Measurements from ENCODE around the gene ANKRD16. TPM values are rescaled to one million over a fixed set of nuclear protein-coding genes. Genes with fewer than 3 reads are reported as not detected.
"Not testable (repeated sequence)": the region's sequence is repeated elsewhere in the genome, so short reads cannot be mapped to it uniquely, and the experiment has no call there.

ANKRD16 gene
- total RNA-seq, 1 experiment from 2014 or later = 9.9 TPM

GRCh38 chr10:5876181-5876768, 13.4 kb downstream of the ANKRD16 start:
- DNase-seq (ENCODE audit: low read depth) = no peak

- DNase-seq (ENCODE audit: low read depth) = peak; percentile 69
Observed at GRCh38 chr10:5873515-5873995, 16.1 kb downstream of the ANKRD16 start.

GRCh38 chr10:5871596-5871995, 18.1 kb downstream of the ANKRD16 start:
- DNase-seq (ENCODE audit: low read depth) = no peak

GRCh38 chr10:5869156-5869555, 20.5 kb downstream of the ANKRD16 start:
- no peak for DNase-seq (ENCODE audit: low read depth)

DNA sequence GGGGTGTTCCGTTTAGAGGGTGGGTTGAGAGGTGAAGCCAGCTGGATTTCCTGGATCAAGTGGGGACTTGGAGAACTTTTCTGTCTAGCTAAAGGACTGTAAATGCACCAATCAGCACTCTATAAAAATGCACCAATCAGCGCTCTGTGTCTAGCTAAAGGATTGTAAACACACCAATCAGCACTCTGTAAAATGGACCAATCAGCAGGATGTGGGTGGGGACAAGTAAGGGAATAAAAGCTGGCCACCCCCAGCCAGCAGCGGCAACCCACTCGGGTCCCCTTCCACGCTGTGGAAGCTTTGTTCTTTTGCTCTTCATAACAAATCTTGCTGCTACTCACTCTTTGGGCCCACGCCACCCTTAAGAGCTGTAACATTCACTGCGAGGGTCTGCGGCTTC, 21.3 kb downstream of the ANKRD16 start:
- not testable (repeated sequence) for DNase-seq (ENCODE audit: low read depth)

DNA sequence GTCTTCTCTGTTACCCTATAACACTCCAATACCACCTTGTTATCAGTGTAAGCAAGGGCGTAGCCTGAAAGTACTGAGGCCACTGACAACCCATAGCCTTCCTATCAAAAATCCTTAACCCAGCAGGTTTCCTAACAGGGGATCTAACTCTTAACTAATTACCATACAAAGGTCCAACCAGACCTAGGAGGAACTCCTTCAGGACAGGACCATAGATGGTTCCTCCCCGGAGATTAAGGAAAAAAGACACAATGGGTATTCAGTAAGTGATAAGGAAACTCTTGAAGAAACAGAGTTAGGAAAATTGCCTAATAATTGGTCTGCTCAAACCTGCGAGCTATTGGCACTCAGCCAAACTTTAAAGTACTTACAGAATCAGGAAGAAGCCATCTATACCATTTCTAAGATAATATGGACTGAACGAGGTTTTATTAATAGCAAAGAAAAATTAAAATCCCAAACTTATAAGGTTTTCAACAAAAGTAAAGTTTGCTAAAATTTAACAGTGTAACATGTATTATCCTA, 22.5 kb downstream of the ANKRD16 start:
- DNase-seq (ENCODE audit: low read depth) = not testable (repeated sequence)

GRCh38 chr10:5866451-5867081, 23.1 kb downstream of the ANKRD16 start:
- DNase-seq (ENCODE audit: low read depth) = not testable (repeated sequence)

DNA sequence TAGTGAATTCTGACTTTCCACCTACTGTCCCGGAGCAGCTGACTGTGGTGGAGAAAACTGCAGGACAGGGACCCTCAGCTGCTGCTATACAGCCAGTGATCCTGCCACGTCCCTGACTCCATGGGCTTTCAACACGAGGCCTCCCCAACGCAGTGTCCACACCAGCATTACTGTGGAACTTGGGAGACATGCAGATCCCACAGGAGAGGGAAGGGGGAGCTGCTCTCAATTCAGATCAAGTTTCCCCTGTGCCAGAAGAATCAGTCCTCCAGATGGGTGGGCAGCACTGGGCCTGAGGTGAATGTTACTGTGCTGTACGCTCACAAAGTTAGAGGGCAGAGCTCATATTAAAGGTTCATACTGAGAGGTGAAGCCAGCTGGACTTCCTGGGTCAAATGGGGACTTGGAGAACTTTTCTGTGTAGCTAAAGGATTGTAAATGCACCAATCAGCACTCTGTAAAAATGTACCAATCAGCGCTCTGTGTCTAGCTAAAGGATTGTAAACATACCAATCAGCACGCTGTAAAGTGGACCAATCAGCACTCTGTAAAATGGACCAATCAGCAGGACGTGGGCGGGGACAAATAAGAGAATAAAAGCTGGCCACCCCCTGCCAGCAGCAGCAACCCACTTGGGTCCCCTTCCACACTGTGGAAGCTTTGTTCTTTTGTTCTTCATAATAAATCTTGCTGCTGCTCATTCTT, 26.6 kb downstream of the ANKRD16 start:
- not testable (repeated sequence) for DNase-seq (ENCODE audit: low read depth)

DNA sequence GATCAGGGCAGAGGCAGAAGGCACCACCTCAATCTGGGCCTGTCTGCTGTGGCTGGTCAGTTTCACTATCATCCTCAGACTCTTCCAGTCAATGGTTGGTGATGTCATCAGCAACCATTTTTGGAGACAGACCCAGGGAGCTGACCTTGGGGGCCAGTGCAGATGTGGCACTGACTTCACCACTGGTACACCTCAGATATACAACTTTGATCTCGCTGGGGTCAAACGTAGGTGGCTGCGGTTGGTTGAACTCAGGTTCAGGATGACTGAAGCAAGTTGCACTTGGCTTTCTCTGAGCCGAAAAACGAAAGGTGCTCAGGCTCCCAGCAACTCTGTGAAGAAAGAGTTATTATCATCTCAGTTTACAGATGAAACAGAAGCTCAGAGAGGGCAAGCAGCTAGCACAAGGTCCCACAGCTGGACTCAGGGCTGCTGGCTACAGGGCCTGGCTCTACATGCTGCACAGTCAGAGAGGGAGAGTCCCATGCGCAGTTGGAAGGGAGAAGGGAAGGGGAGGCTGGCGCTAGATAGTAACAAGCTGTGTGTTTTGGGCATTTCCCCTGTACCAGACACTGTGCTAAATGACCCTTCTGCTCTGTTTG, 27.2 kb downstream of the ANKRD16 start:
- DNase-seq (ENCODE audit: low read depth) = no peak

DNA sequence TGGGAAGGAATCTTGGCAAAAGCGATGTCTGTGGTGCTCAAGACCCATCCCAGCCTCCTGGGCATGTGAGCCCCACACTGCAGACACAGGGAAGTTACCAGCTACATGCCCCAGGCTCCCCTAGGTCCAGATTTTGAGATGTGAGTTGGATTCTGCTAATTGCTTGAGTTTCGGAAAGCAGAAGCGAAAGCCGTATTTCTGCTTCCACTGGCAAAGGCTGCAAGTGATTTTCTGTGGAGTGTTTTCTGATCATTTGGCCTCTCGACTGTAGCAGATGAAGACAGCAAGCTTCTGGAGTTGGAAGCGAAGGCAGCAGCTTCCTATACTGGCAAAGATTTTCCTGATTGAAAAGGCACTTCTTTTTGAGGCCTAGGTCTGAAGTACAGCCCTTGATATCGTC, 29.6 kb downstream of the ANKRD16 start:
- no peak for DNase-seq (ENCODE audit: low read depth)

DNA sequence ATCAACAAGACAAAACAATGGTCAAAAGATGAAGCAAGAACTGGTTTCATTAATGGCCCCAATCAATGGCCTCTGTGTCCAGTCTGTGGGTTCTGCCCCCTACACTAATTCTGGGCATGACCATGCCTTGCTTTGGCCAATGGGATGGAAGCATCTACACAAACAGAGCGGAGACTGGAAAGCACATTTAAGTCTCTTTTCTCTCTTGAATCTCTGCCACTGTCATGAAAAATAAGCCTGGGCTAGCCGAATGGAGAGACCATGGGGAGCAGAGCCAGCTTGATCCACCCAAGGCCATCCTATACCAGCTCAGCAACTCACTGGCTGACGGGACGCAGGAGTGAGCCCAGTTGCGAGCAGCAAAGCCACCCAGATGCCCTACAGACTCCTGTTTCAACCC, 30.9 kb downstream of the ANKRD16 start:
- DNase-seq (ENCODE audit: low read depth) = no peak

GRCh38 chr10:5856701-5857004, 33.0 kb downstream of the ANKRD16 start:
- DNase-seq (ENCODE audit: low read depth) = no peak

DNA sequence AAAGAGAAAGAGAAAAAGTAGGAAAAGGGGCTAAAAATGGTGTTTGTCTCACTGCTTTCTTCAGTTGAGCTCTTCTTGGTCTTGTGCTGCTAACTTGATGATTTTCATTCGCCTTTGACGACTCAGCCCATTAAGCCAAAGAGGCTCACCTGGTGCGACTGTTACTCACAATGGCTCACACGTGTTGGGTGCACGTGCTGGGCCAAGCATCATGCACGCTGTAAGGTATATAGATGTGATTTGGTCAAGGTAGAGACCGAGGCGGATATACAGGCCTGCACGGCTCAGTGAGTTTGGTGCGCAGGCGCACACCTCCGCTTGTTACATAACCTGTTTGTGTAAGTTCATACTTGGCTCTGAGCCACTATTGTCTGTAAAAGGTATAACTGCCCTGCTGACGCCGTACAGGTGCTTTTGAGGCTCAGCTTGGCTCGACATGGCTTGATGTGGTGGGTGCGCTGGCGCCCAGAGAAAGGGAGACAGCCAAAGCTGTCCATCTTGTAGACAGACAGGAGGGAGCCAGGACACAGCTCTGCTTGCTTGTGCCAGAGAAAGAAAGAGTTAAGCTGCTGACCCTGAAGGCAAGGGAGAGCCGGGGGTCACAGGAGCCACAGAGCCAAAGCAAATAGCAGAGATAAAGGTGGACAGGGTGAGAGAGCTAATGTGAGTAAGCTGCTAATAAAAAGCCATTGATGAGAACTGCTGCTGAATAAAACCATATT, 33.6 kb downstream of the ANKRD16 start:
- DNase-seq (ENCODE audit: low read depth) = no peak

DNA sequence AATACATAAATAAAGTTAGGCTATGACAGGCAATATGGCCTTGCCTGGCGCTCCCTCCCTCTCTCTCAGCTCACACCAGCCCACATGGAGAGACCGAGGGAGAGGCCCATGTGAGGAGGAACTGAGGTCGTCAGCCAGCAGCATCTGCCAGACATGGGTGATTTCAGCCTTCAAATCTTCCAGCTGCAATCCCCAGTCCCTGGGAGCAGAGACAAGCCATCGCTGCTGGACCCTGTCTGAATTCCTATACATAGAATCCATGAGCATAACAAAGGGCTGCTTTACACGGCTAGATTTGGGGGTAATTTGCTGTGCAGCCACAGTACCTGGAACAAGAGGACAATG, 35.6 kb downstream of the ANKRD16 start:
- no peak for DNase-seq (ENCODE audit: low read depth)

DNA sequence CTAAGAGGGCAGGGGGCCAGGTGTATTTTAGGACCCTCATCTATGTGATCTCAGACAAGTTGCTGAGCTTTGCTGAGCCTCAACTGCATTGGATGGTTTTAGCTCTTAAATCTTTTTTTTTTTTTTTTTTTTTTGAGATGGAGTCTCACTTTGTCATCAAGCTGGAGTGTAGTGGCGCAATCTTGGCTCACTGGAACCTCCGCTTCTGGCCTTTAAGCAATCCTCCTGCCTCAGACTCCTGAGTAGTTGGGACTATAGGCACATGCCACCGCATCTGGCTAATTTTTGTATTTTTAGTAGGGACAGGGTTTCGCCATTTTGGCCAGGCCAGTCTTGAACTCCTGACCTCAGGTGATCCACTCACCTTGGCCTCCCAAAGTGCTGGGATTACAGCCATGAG, 43.0 kb downstream of the ANKRD16 start:
- not testable (repeated sequence) for DNase-seq (ENCODE audit: low read depth)

- no peak for DNase-seq (ENCODE audit: low read depth)
Observed at GRCh38 chr10:5844345-5845055, 45.2 kb downstream of the ANKRD16 start.

- no peak for DNase-seq (ENCODE audit: low read depth)
Observed at GRCh38 chr10:5843686-5844344, 45.9 kb downstream of the ANKRD16 start.

DNA sequence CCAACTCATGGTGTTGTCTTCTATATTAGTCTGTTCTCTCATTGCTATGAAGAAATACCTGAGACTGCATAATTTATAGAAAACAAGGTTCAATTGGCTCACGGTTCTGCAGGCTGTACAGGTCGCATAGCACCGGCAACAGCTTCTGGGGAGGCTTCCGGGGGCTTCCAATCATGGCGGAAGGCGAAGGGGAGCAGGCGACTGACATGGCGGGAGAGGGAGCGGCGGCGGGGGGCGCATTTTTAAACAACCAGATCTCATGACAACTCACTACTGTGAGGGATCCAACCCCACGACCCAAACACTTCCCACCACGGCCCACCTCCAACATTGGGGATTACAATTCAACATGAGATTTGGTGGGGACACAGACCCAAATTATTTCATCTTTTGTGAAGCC, 47.7 kb downstream of the ANKRD16 start:
- no peak for DNase-seq (ENCODE audit: low read depth)

GRCh38 chr10:5840314-5841307, 49.1 kb downstream of the ANKRD16 start:
- peak; percentile 68 for DNase-seq (ENCODE audit: low read depth)
